ENCODE measurements around the gene MUC5AC. TPM values are rescaled to one million over a fixed set of nuclear protein-coding genes. Genes with fewer than 3 reads are reported as not detected.

MUC5AC gene
- total and polyA plus RNA-seq, 9 donors = 0.01 to 0.75 (median 0.04) TPM; not detected in 4

DNA sequence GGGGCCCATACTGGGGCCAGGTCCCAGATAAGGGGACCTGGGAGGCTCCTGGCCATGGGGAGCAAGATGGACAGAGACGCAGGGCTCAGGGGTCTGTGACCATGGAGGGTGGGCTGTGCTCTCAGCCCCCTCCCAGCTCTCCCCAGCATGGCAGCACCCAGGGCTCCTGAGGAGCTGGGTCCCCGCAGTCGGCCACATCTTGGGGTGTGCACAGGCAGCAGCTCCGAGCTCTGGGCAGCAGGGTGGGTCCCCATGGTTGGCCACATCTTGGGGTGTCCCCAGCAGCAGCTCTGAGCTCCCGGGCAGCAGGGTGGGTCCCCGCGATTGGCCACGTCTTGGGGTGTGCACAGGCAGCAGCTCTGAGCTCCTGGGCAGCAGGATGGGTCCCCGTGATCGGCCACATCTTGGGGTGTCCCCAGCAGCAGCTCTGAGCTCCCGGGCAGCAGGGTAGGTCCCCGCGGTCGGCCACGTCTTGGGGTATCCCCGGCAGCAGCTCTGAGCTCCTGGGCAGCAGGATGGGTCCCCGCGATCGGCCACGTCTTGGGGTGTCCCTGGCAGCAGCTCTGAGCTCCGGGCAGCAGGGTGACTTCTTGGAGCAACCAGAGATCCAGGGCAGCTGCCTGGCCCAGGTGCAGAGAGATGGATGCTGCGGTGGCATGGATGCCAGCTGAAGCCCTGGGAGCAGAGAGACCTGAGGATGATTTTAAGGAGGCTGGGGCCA, 46.8 kb downstream of the MUC5AC start:
- no peak for DNase-seq
- H3K4me3 ChIP-seq (ENCODE audit: low read length) = no peak overlapping the region
- no peaks in the 10 kb centered on the region for H3K4me1 ChIP-seq (ENCODE audit: control insufficient read depth, insufficient read depth, low read length)
- no peaks in the 10 kb centered on the region for H3K36me3 ChIP-seq (ENCODE audit: control insufficient read depth, insufficient read depth, low read length)
- no peak overlapping the region for H3K27ac ChIP-seq (ENCODE audit: low read length)
- peaks cover under 1% of the 10 kb centered on the region for H3K9me3 ChIP-seq (replicated peaks; ENCODE audit: control insufficient read depth, low read depth, low read length)
- 89% methylated on average over 21 of the region's 22 CpGs for whole genome bisulfite sequencing (ENCODE audit: insufficient coverage)
- H3K27me3 ChIP-seq (ENCODE audit: control insufficient read depth, insufficient read depth, low read length) = peaks cover 8% of the 10 kb centered on the region

DNA sequence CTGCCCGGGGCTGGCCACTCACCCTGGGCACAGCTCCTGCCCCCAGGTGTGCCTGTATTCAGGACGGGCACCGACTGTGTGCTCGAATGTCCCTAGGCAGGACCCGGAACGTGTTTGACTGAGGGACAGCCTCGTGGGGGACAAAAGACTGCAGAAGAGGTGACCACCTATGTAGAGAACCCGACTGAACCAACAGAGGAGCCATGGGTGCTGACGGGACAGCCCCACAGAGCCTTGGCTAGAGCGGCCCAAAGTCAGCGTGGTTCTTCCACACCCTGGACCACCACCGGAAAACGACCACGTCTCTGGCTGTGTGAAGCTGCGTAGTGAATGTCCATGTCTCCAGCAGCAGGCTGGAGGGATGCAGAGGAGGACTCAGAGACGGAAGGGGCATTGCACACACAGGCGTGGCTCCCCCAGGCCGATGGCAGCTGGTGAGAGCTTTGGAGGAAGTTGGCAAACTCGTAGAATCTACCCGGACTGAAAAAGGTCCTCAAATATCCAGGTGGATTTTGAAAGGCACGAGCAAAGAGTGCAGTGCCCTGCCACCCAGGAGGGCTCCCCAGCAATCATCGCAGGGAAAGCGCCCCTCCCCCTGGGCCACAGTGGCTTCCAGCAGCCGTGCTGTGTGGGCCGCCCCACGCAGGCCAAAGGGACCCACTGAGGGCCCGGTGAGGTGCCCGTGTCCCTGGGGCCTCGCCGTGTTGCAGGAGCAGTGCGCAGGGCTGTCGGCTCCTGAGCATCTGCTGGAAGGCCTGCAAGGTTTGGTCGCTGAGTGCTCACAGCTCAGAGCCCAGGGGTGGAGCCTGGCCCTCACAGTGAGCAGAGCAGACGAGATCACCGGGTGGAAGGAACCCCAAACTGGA, 47.6 kb downstream of the MUC5AC start:
- WGBS (ENCODE audit: insufficient coverage) = 61% methylated on average over 33 of the region's 35 CpGs
- Histone ChIP-seq H3K36me3 (ENCODE audit: control insufficient read depth, insufficient read depth, low read length) (no peaks in the 10 kb centered on the region), H3K4me3 (ENCODE audit: low read length) (no peak overlapping the region), H3K27ac (ENCODE audit: low read length) (no peak overlapping the region), H3K4me1 (ENCODE audit: control insufficient read depth, insufficient read depth, low read length) (no peaks in the 10 kb centered on the region), H3K27me3 (ENCODE audit: control insufficient read depth, insufficient read depth, low read length) (peaks cover 8% of the 10 kb centered on the region), H3K9me3 (replicated peaks; ENCODE audit: control insufficient read depth, low read depth, low read length) (peaks cover 6% of the 10 kb centered on the region)
- DNase-seq = no peak

DNA sequence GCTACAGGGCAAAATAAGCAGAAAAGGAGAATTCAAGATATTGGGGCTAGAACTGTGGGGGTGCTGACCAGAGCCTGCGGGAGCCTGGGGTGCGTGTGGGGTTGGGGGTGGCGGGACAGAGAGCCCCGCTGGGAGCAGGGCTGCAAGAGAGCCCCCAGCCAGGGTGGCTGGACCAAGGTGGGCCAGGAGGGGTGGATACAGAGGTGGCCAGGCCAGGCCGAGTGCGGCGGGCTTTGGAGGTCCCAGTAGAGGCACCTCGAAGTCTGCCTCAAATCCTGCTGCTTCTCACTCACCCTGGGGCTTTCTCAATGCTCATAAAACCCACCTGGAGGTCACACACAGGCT, 48.2 kb downstream of the MUC5AC start:
- Histone ChIP-seq H3K4me1 (ENCODE audit: control insufficient read depth, insufficient read depth, low read length) (no peaks in the 10 kb centered on the region), H3K9me3 (replicated peaks; ENCODE audit: control insufficient read depth, low read depth, low read length) (peaks cover 10% of the 10 kb centered on the region), H3K27me3 (ENCODE audit: control insufficient read depth, insufficient read depth, low read length) (peaks cover 5% of the 10 kb centered on the region), H3K27ac (ENCODE audit: low read length) (no peak overlapping the region), H3K36me3 (ENCODE audit: control insufficient read depth, insufficient read depth, low read length) (no peaks in the 10 kb centered on the region), H3K4me3 (ENCODE audit: low read length) (no peak overlapping the region)
- DNase-seq = no peak
- WGBS (ENCODE audit: insufficient coverage) = 90% methylated on average over 4 of the region's 8 CpGs

DNA sequence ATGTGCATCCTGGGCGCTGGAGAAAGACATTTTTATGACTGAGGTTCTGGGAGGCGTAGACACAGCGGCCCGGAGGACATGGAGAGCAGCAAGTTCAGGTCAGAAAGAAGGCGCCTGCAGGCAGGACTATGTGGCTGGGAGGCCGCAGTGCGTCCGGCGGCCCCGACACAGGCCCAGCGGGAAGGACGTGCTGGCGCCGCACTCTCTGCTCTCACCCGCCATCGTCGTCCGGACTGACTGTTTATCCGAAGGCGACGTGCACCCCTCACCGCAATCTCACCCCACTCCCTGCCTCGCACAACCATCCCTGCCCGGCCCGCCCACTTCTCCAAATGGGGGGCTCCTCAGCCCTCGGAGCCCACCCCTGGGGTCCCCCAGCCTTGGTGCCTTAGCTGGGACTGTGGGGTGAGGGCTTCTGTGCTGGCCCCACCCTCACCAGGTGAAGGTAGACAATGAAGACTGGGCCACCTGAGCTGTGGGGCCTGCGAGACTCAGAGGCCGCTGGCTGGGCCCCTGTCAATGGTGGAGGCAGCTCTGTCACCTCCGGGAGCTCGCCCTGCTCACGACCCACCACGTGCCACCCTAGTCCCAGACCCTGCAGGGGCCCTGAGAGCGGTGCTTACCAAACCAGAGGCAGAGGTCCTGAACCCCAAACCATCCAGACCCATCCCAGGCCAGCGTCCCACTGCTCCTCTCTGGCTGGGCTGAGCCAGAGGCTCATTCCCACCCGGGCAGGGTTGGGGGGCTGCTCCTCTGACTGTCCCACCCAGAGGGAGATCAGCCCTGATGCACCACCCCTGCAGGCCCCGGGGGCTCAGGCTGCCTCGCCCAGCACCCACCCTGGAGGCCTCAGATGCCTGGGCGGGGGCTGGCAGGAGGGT, 48.9 kb downstream of the MUC5AC start:
- H3K4me3 ChIP-seq (ENCODE audit: low read length) = no peak overlapping the region
- peaks cover 12% of the 10 kb centered on the region for H3K9me3 ChIP-seq (replicated peaks; ENCODE audit: control insufficient read depth, low read depth, low read length)
- H3K4me1 ChIP-seq (ENCODE audit: control insufficient read depth, insufficient read depth, low read length) = no peaks in the 10 kb centered on the region
- WGBS (ENCODE audit: insufficient coverage) = 81% methylated on average over 30 of the region's 38 CpGs
- no peak for DNase-seq
- H3K27ac ChIP-seq (ENCODE audit: low read length) = no peak overlapping the region
- H3K36me3 ChIP-seq (ENCODE audit: control insufficient read depth, insufficient read depth, low read length) = no peaks in the 10 kb centered on the region
- peaks cover 5% of the 10 kb centered on the region for H3K27me3 ChIP-seq (ENCODE audit: control insufficient read depth, insufficient read depth, low read length)

DNA sequence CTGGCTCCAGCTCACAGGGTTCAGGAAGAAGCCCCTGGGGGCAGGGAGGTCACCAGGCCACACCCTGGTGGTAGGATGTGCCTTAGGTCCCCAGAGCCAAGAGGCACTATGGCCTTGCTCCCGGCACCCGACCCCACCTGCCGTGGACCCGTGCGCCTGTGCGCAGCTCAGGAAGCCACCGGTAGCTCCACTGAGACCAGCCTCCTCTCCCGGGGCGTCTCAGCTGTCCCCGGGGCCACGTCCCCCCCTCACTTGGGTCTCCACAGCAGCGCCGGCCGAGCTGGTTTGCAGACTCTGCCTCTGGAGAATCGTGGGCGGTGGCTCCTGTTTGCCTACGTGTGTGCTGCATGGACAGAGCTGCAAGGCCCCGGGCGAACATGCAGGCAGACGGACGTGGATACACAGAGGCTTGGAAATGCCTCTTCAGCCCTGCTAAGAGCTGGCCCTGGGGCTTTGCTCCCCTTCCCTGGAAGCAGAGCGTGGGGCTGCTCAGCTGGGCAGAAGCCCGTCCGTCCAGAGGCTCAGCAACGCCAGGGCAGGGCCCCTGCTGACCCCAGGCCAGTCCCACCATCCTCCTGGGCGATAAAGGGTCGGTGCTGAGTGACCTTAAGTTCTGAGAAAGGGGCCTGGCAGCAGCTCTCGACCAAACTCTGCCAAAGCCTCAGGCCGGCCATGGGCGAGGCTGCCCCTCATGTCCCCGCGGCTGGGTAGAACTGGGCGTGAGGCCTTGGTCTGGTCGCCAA, 49.8 kb downstream of the MUC5AC start:
- H3K4me3 ChIP-seq (ENCODE audit: low read length) = no peak overlapping the region
- 82% methylated on average over 34 of the region's 34 CpGs for WGBS (ENCODE audit: insufficient coverage)
- no peak overlapping the region for H3K27ac ChIP-seq (ENCODE audit: low read length)
- DNase-seq = no peak
- H3K9me3 ChIP-seq (replicated peaks; ENCODE audit: control insufficient read depth, low read depth, low read length) = peaks cover 15% of the 10 kb centered on the region
- H3K36me3 ChIP-seq (ENCODE audit: control insufficient read depth, insufficient read depth, low read length) = no peaks in the 10 kb centered on the region
- H3K4me1 ChIP-seq (ENCODE audit: control insufficient read depth, insufficient read depth, low read length) = no peaks in the 10 kb centered on the region
- H3K27me3 ChIP-seq (ENCODE audit: control insufficient read depth, insufficient read depth, low read length) = peaks cover 4% of the 10 kb centered on the region

DNA sequence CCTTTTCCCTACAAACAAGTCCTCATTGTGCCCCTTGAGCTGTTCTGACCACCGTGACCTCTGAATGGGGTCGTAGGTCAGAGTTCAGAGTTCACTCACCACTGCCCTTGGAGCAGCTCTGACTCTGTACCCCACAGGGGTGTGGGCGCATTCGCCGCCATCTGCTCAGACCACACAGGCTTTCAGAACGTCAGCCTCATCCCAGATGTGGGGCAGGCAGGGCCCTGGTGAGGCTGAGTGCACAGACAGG, 50.3 kb downstream of the MUC5AC start:
- Histone ChIP-seq H3K27me3 (ENCODE audit: control insufficient read depth, insufficient read depth, low read length) (peaks cover 2% of the 10 kb centered on the region), H3K4me1 (ENCODE audit: control insufficient read depth, insufficient read depth, low read length) (no peaks in the 10 kb centered on the region), H3K9me3 (replicated peaks; ENCODE audit: control insufficient read depth, low read depth, low read length) (peaks cover 15% of the 10 kb centered on the region), H3K27ac (ENCODE audit: low read length) (no peak overlapping the region), H3K4me3 (ENCODE audit: low read length) (no peak overlapping the region), H3K36me3 (ENCODE audit: control insufficient read depth, insufficient read depth, low read length) (no peaks in the 10 kb centered on the region)
- DNase-seq = no peak
- 77% methylated on average over 6 of the region's 6 CpGs for WGBS (ENCODE audit: insufficient coverage)

DNA sequence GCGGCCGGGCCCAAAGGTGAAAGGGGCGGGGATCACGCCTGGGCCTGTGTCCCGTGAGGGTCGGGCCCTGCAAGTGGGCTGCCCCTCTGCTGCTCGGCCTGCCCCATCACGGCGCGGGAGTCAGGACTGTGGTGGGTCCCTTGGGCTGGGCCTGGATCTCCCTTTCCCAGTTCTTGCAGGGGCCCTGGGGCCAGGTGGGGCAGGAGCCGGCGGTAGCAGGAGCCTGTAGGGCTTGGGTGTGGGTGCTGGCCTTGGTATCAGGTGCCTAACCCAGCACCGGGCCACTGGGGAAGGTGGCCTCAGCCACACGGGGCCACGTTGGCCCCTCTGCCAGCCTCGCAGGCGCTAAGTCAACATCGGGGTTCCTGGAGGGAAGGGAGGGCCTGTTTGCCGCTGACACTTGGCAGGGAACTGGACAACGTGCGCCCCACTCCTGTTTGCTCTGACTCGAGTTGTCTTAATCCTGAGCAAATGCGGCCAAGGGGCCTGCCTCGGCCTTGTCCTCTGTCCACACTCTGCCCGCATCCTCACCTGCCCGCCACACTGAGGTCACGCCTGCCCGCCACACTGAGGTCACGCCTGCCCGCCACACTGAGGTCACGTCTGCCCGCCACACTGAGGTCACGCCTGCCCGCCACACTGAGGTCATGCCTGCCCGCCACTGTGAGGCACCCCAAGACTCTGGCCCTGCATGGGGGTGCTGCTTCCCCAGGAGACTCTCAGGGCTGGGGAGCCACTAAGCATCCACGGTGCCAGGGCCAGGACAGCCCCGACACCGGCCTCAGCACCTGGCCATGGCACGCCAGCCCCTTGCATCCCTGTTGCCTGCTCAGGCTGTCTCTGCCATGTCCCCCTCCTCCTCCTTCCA, 50.9 kb downstream of the MUC5AC start:
- no peak for DNase-seq

DNA sequence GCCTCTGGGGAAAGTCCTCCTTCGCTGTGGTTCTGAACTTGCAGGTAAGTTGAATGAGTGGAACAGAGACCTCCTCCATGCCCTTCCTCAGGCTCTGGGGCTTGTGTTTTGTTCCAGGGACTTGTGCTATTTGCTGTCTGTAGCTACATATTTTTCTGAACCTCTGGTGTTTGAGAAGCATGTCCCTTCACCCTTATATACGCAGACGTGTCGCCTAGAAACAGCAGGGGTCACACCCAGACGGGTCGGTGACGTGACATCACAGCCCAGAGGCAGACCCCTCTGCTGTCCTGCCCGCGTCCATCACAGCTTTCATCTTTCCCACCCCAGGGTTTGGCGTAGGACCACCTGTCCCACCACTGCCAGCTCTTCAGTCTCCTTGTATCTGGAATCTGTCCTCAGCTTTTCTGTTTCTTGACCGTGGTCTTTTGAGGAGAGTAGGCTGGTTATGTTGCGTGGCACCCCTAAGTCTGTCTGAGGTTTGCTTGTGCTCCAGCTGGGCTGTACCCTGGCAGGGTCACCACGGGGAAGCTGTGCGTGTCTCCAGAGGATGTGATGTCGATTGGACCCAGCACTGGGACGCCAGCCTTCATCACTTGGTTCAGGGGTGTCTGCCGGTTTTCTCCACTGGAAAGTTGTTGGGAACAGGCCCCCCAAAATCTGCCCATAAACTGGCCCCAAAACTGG, 51.8 kb downstream of the MUC5AC start:
- Histone ChIP-seq H3K27me3 (ENCODE audit: control insufficient read depth, insufficient read depth, low read length) (no peaks in the 10 kb centered on the region), H3K4me3 (ENCODE audit: low read length) (no peak overlapping the region), H3K36me3 (ENCODE audit: control insufficient read depth, insufficient read depth, low read length) (no peaks in the 10 kb centered on the region), H3K9me3 (replicated peaks; ENCODE audit: control insufficient read depth, low read depth, low read length) (peaks cover 15% of the 10 kb centered on the region), H3K27ac (ENCODE audit: low read length) (no peak overlapping the region), H3K4me1 (ENCODE audit: control insufficient read depth, insufficient read depth, low read length) (no peaks in the 10 kb centered on the region)
- WGBS (ENCODE audit: insufficient coverage) = 93% methylated on average over 16 of the region's 17 CpGs
- DNase-seq = no peak

More for the DNA sequence above, 50.9 kb downstream of the MUC5AC start:
- H3K36me3 ChIP-seq (ENCODE audit: control insufficient read depth, insufficient read depth, low read length) = no peaks in the 10 kb centered on the region
- 86% methylated on average over 36 of the region's 39 CpGs for WGBS (ENCODE audit: insufficient coverage)
- H3K9me3 ChIP-seq (replicated peaks; ENCODE audit: control insufficient read depth, low read depth, low read length) = peaks cover 15% of the 10 kb centered on the region
- H3K27ac ChIP-seq (ENCODE audit: low read length) = no peak overlapping the region
- no peak overlapping the region for H3K4me3 ChIP-seq (ENCODE audit: low read length)
- no peaks in the 10 kb centered on the region for H3K27me3 ChIP-seq (ENCODE audit: control insufficient read depth, insufficient read depth, low read length)
- H3K4me1 ChIP-seq (ENCODE audit: control insufficient read depth, insufficient read depth, low read length) = no peaks in the 10 kb centered on the region

DNA sequence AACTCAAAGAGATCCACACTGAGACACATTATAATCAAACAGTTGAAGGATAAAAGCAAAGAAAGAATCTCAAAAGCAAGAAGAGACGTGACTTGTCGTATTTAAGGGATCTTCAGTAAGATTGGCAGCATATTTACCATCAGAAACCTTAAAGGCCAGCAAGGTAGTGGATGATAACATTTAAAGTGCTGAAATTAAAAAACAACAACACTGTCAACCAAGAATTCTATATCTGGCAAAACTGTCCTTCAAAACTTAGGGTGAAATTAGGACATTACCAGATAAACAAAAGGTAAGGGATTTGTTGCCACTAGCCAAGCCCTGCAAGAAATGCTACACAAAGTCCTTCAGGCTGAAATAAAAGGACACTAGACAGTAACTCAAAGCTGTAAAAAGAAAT, 54.1 kb downstream of the MUC5AC start:
- no peak for DNase-seq
- peaks cover 15% of the 10 kb centered on the region for H3K9me3 ChIP-seq (replicated peaks; ENCODE audit: control insufficient read depth, low read depth, low read length)
- WGBS (ENCODE audit: insufficient coverage) = no CpG with 5 or more reads among the region's 2 CpGs

More for the DNA sequence above, 54.1 kb downstream of the MUC5AC start:
- Histone ChIP-seq H3K27ac (ENCODE audit: low read length) (no peak overlapping the region), H3K27me3 (ENCODE audit: control insufficient read depth, insufficient read depth, low read length) (no peaks in the 10 kb centered on the region), H3K36me3 (ENCODE audit: control insufficient read depth, insufficient read depth, low read length) (no peaks in the 10 kb centered on the region), H3K4me1 (ENCODE audit: control insufficient read depth, insufficient read depth, low read length) (no peaks in the 10 kb centered on the region), H3K4me3 (ENCODE audit: low read length) (no peak overlapping the region)
